AG04450 (cell line): Measurements from ENCODE around the gene KCNF1. TPM values are rescaled to one million over a fixed set of nuclear protein-coding genes. Genes with fewer than 3 reads are reported as not detected.

Experiments
- CTCF ChIA-PET: fragments of 300-600, 350-600 bp; formaldehyde crosslinking; extraction: SDS; loops from one replicate; lab custom pipeline; 2022; ENCODE audit warnings: antibody characterized with exemption, inconsistent platforms; lab: Charles Lee
- POLR2A ChIA-PET: fragments of 350-600 bp; formaldehyde crosslinking; extraction: SDS; loops from one replicate; lab custom pipeline; 2021; ENCODE audit warnings: antibody characterized with exemption, inconsistent platforms; lab: Yijun Ruan, JAX
- DNase-seq: peaks from one replicate; pipeline ENCODE4 v3.0.0-alpha.2; 2011; ENCODE audit warnings: low read depth, low spot score
- H3K27ac ChIP-seq: one replicate; pipeline ENCODE4 v1.5.1; 2012; ENCODE audit warnings: low read depth, low read length, control low read depth
- H3K27me3 ChIP-seq: one replicate; pipeline ENCODE4 v1.6.0; 2012; ENCODE audit warnings: low read length; ENCODE audit not compliant: control insufficient read depth, insufficient read depth
- H3K4me3 ChIP-seq: 2 replicates; pipeline ENCODE4 v1.5.1; 2011; ENCODE audit warnings: mild to moderate bottlenecking, low read depth, low read length, control low read depth
- H3K9me3 ChIP-seq: 2 replicates; pipeline ENCODE4 v1.5.1; 2012; ENCODE audit warnings: low read length; ENCODE audit not compliant: control insufficient read depth, insufficient read depth
- polyA plus RNA-seq: library from polyadenylated mRNA; depleted of rRNA; stranded (reverse); fragments of >200 nt; gene quantifications from 2 replicates; pipeline ENCODE4 v1.2.3, GENCODE V29; 2011
- TF ChIP-seq, protein P1 (sequence below): IDR thresholded peaks from 2 replicates; pipeline ENCODE4 v1.5.1; 2011; ENCODE audit warnings: low read depth, low read length, control low read depth, inconsistent platforms

Gene KCNF1
- polyA plus RNA-seq, 1 experiment = 1.0 TPM

GRCh38 chr2:10871978-10872377, 39.8 kb upstream of the KCNF1 start:
- H3K27ac ChIP-seq = no peak overlapping the region
- ChIA-PET POLR2A (no interaction called here), CTCF (interaction anchor here (1.0 to 1.2 kb wide), 2 partner anchors 12 to 25 kb away, joined by 3 to 4 read pairs; no protein-coding TSS in a partner anchor)
- no peak overlapping the region for H3K4me3 ChIP-seq
- H3K27me3 ChIP-seq = no peaks in the 10 kb centered on the region
- TF ChIP-seq, protein P1, sequence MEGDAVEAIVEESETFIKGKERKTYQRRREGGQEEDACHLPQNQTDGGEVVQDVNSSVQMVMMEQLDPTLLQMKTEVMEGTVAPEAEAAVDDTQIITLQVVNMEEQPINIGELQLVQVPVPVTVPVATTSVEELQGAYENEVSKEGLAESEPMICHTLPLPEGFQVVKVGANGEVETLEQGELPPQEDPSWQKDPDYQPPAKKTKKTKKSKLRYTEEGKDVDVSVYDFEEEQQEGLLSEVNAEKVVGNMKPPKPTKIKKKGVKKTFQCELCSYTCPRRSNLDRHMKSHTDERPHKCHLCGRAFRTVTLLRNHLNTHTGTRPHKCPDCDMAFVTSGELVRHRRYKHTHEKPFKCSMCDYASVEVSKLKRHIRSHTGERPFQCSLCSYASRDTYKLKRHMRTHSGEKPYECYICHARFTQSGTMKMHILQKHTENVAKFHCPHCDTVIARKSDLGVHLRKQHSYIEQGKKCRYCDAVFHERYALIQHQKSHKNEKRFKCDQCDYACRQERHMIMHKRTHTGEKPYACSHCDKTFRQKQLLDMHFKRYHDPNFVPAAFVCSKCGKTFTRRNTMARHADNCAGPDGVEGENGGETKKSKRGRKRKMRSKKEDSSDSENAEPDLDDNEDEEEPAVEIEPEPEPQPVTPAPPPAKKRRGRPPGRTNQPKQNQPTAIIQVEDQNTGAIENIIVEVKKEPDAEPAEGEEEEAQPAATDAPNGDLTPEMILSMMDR = no peak
- no peaks in the 10 kb centered on the region for H3K9me3 ChIP-seq
- DNase-seq = no peak

- TF ChIP-seq, protein P1 = no peak
- H3K27me3 ChIP-seq = no peaks in the 10 kb centered on the region
- ChIA-PET CTCF (interaction anchor here (1.2 to 2.0 kb wide), 3 partner anchors 9 to 251 kb away, joined by 3 to 7 read pairs (median 4); no protein-coding TSS in a partner anchor), POLR2A (no interaction called here)
- no peak overlapping the region for H3K27ac ChIP-seq
- no peak overlapping the region for H3K4me3 ChIP-seq
- DNase-seq = no peak
- no peaks in the 10 kb centered on the region for H3K9me3 ChIP-seq
These were observed 38.6 kb upstream of the KCNF1 start for GRCh38 chr2:10873171-10873570.

GRCh38 chr2:10873790-10874437, 37.8 kb upstream of the KCNF1 start:
- CTCF ChIA-PET = interaction anchor here (1.2 to 2.0 kb wide), 3 partner anchors 10 to 251 kb away, joined by 3 to 7 read pairs (median 4); no protein-coding TSS in a partner anchor
- Histone ChIP-seq H3K4me3 (no peak overlapping the region), H3K9me3 (no peaks in the 10 kb centered on the region), H3K27me3 (no peaks in the 10 kb centered on the region), H3K27ac (no peak overlapping the region)
- POLR2A ChIA-PET = no interaction called here
- DNase-seq = no peak
- TF ChIP-seq, protein P1 = no peak

DNA sequence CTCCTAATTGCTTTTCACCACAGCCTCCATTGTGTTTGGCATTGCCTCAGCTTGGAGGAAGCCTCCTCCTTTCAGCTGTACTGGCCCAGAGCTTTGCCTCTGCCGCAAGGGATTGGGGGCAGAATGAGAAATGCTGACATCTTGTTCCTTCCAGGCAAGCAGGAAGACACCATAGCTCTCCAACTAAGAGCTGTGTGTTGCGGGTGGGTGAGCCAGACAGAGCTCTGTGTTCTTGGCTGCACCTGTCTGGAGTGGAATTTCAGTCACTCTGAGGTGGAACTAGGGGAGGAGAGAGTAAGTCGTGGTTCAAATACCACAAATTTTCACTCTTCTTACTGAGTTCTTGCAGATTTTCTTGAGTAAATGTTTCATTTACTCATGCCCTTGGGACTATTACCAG, 36.6 kb upstream of the KCNF1 start:
- no peak for DNase-seq
- no peaks in the 10 kb centered on the region for H3K27me3 ChIP-seq
- H3K9me3 ChIP-seq = no peaks in the 10 kb centered on the region
- H3K4me3 ChIP-seq = no peak overlapping the region
- ChIA-PET CTCF (interaction anchor here (0.6 to 1.5 kb wide), 3 partner anchors 38 to 250 kb away, joined by 3 to 4 read pairs (median 3); no protein-coding TSS in a partner anchor), POLR2A (no interaction called here)
- no peak overlapping the region for H3K27ac ChIP-seq
- TF ChIP-seq, protein P1 = no peak

DNA sequence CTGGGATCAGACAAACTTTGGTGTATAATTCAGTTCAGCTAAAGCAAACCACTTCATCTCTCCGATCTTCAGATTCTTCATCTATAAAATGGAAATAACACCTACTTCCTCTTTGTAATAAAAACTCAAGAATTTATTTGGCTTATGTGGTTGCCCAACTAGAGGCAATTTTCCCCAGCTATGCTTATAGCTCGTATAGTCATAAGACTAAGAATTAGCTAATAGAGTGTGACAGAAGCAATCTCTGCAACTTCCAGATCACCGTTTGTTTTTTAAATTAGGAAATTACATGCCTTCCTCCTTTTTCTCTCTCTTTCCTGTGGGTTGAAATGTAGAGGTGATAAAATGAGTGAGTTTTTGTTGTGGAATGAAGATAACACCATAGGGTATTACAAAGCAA, 35.3 kb upstream of the KCNF1 start:
- DNase-seq = no peak
- TF ChIP-seq, protein P1 = no peak
- H3K27ac ChIP-seq = no peak overlapping the region
- POLR2A ChIA-PET = no interaction called here
- no peak overlapping the region for H3K4me3 ChIP-seq
- H3K27me3 ChIP-seq = no peaks in the 10 kb centered on the region
- no peaks in the 10 kb centered on the region; the same call in 1 of the 2 replicates for H3K9me3 ChIP-seq
- CTCF ChIA-PET = no interaction called here
